HEK293 (cell line): ENCODE measurements around the gene SIX2.

ENCODE experiments used
- ATF2 ChIP-seq: fragments of 450-650 bp; formaldehyde crosslinking; IDR thresholded peaks from 2 replicates; pipeline ENCODE4 v1.5.1; 2016; ENCODE audit warnings: missing biosample characterization, missing genetic modification characterization, low read depth
- BCL11A ChIP-seq: fragments of 450-650 bp; formaldehyde crosslinking; IDR thresholded peaks from 2 replicates; pipeline ENCODE4 v1.5.1; 2016; ENCODE audit warnings: low read depth, missing biosample characterization, missing genetic modification characterization
- FEZF1 ChIP-seq: fragments of 450-650 bp; formaldehyde crosslinking; IDR thresholded peaks from 2 replicates; pipeline ENCODE4 v1.5.1; 2016; ENCODE audit warnings: missing biosample characterization, missing genetic modification characterization
- GLI4 ChIP-seq: fragments of 450-650 bp; formaldehyde crosslinking; IDR thresholded peaks from 2 replicates; pipeline ENCODE4 v1.5.1; 2016; ENCODE audit warnings: missing biosample characterization, missing genetic modification characterization
- GLIS2 ChIP-seq: fragments of 450-650 bp; formaldehyde crosslinking; IDR thresholded peaks from 2 replicates; pipeline ENCODE4 v1.5.1; 2016; ENCODE audit warnings: missing biosample characterization, missing genetic modification characterization
- PRDM10 ChIP-seq: fragments of 450-650 bp; formaldehyde crosslinking; IDR thresholded peaks from 2 replicates; pipeline ENCODE4 v1.5.1; 2016; ENCODE audit warnings: missing biosample characterization, missing genetic modification characterization
- PRDM4 ChIP-seq: fragments of 450-650 bp; formaldehyde crosslinking; IDR thresholded peaks from 2 replicates; pipeline ENCODE4 v1.5.1; 2017; ENCODE audit warnings: missing biosample characterization, missing genetic modification characterization
- SETDB1 ChIP-seq: IDR thresholded peaks from one replicate; pipeline ENCODE4 v1.6.1; 2017; ENCODE audit warnings: mild to moderate bottlenecking, low read length, moderate library complexity, mixed read lengths; ENCODE audit not compliant: insufficient read length
- ZBTB11 ChIP-seq: fragments of 450-650 bp; formaldehyde crosslinking; conservative IDR thresholded peaks from 2 replicates; pipeline ENCODE4 v1.5.1; 2016; ENCODE audit warnings: low read depth, missing biosample characterization, missing genetic modification characterization
- ZBTB17 ChIP-seq: fragments of 450-650 bp; formaldehyde crosslinking; IDR thresholded peaks from 2 replicates; pipeline ENCODE4 v1.5.1; 2016; ENCODE audit warnings: missing biosample characterization, missing genetic modification characterization
- ZBTB44 ChIP-seq: fragments of 450-650 bp; IDR thresholded peaks from 2 replicates; pipeline ENCODE4 v1.5.1; 2018; ENCODE audit warnings: missing biosample characterization, mild to moderate bottlenecking, missing genetic modification characterization
- ZNF24 ChIP-seq: fragments of 450-650 bp; formaldehyde crosslinking; IDR thresholded peaks from 2 replicates; pipeline ENCODE4 v1.5.1; 2016; ENCODE audit warnings: missing biosample characterization, missing genetic modification characterization
- ZNF280C ChIP-seq: fragments of 450-650 bp; formaldehyde crosslinking; IDR thresholded peaks from 2 replicates; pipeline ENCODE4 v1.5.1; 2016; ENCODE audit warnings: missing biosample characterization, missing genetic modification characterization
- ZNF324 ChIP-seq: fragments of 450-650 bp; formaldehyde crosslinking; IDR thresholded peaks from 2 replicates; pipeline ENCODE4 v1.5.1; 2016; ENCODE audit warnings: missing biosample characterization, missing genetic modification characterization
- ZNF394 ChIP-seq: fragments of 450-650 bp; formaldehyde crosslinking; IDR thresholded peaks from 2 replicates; pipeline ENCODE4 v1.5.1; 2016; ENCODE audit warnings: missing biosample characterization, missing genetic modification characterization, mild to moderate bottlenecking, moderate library complexity, borderline replicate concordance
- ZNF560 ChIP-seq: fragments of 450-650 bp; formaldehyde crosslinking; IDR thresholded peaks from 2 replicates; pipeline ENCODE4 v1.5.1; 2017; ENCODE audit warnings: missing biosample characterization, missing genetic modification characterization, borderline replicate concordance
- ZNF610 ChIP-seq: fragments of 450-650 bp; formaldehyde crosslinking; IDR thresholded peaks from 2 replicates; pipeline ENCODE4 v1.5.1; 2016; ENCODE audit warnings: missing biosample characterization, missing genetic modification characterization, borderline replicate concordance
- ZNF623 ChIP-seq: fragments of 450-650 bp; formaldehyde crosslinking; IDR thresholded peaks from 2 replicates; pipeline ENCODE4 v1.5.1; 2016; ENCODE audit warnings: missing biosample characterization, missing genetic modification characterization
- ZNF624 ChIP-seq: fragments of 450-650 bp; formaldehyde crosslinking; IDR thresholded peaks from 2 replicates; pipeline ENCODE4 v1.5.1; 2017; ENCODE audit warnings: missing biosample characterization, missing genetic modification characterization
- ZNF626 ChIP-seq: fragments of 450-650 bp; sonication (Bioruptor Pico); formaldehyde crosslinking; IDR thresholded peaks from 2 replicates; pipeline ENCODE4 v1.5.1; 2018; ENCODE audit warnings: missing biosample characterization, missing genetic modification characterization, inconsistent platforms
- ZNF629 ChIP-seq: fragments of 450-650 bp; formaldehyde crosslinking; IDR thresholded peaks from 2 replicates; pipeline ENCODE4 v1.5.1; 2017; ENCODE audit warnings: missing biosample characterization, missing genetic modification characterization
- ZNF660 ChIP-seq: fragments of 450-650 bp; IDR thresholded peaks from 2 replicates; pipeline ENCODE4 v1.5.1; 2018; ENCODE audit warnings: missing biosample characterization, mild to moderate bottlenecking, missing genetic modification characterization
- ZNF792 ChIP-seq: fragments of 450-650 bp; formaldehyde crosslinking; IDR thresholded peaks from 2 replicates; pipeline ENCODE4 v1.5.1; 2016; ENCODE audit warnings: missing biosample characterization, missing genetic modification characterization
- ZXDB ChIP-seq: fragments of 450-650 bp; formaldehyde crosslinking; IDR thresholded peaks from 2 replicates; pipeline ENCODE4 v1.5.1; 2016; ENCODE audit warnings: missing biosample characterization, missing genetic modification characterization

SIX2 gene

GRCh38 chr2:45009303-45009927 is at the start of gene SIX2 (continued):
- TF ChIP-seq PRDM4 (tag by site-specific recombination) (0 out of 2 replicates have a peak, but pooled peaks have one; percentile 36), ZNF560 (tag by site-specific recombination) (no peak), ZNF324 (tag by site-specific recombination) (no peak; the same call in 1 of the 2 replicates), GLIS2 (tag by site-specific recombination) (peak; percentile 87), ZNF24 (tag by site-specific recombination) (no peak), ZNF624 (tag by site-specific recombination) (no peak), ZXDB (peak; percentile 73), PRDM10 (tag by site-specific recombination) (peak; percentile 99), ZNF629 (peak; percentile 38; the same call in 1 of the 2 replicates), FEZF1 (tag by site-specific recombination) (peak; percentile 12; the same call in 1 of the 2 replicates), ZNF660 (no peak), ZBTB44 (tag by site-specific recombination) (no peak), ZNF792 (tag by site-specific recombination) (no peak), ZNF394 (tag by site-specific recombination) (no peak), ZNF626 (tag by site-specific recombination) (no peak), SETDB1 (no peak), ZNF610 (tag by site-specific recombination) (peak; percentile 87; the same call in 1 of the 2 replicates), BCL11A (tag by site-specific recombination) (0 out of 2 replicates have a peak, but pooled peaks have one; percentile 50), ZNF623 (tag by site-specific recombination) (no peak), ZNF280C (tag by site-specific recombination) (no peak), GLI4 (no peak; the same call in 1 of the 2 replicates), ZBTB17 (tag by site-specific recombination) (peak; percentile 96), ATF2 (tag by site-specific recombination) (no peak), ZBTB11 (peak; percentile 44; the same call in 1 of the 2 replicates)
